Measurements from ENCODE around the gene UNKL.

UNKL gene

GRCh38 chr16:1338855-1339675, 75.4 kb downstream of the UNKL start:
- DNase-seq (no peak), ATAC-seq (ENCODE audit: insufficient read depth, low read depth) (no peak)
- no peaks in the 10 kb centered on the region for H3K9me3 ChIP-seq (ENCODE audit: insufficient read depth, low read length, severe bottlenecking)
- no peak overlapping the region for H3K4me2 ChIP-seq (ENCODE audit: insufficient read depth, low read length)
- peaks cover 22% of the 10 kb centered on the region for H3K4me1 ChIP-seq (ENCODE audit: insufficient read depth, low read length)
- peaks cover 5% of the 10 kb centered on the region for H3K27me3 ChIP-seq (ENCODE audit: insufficient read depth, low read length, poor library complexity)
- no peak overlapping the region for H3K4me3 ChIP-seq (ENCODE audit: low read depth in 1 of 2, low read length in 2 of 2)
- no peaks in the 10 kb centered on the region for H3K36me3 ChIP-seq (ENCODE audit: insufficient read depth, low read length)
- no peak overlapping the region for H3K9ac ChIP-seq (ENCODE audit: low read depth, low read length)
- H3K79me2 ChIP-seq (ENCODE audit: insufficient read depth, low read length), result no peaks in the 10 kb centered on the region
- H4K20me1 ChIP-seq (ENCODE audit: insufficient read depth, low read length), result peaks cover 38% of the 10 kb centered on the region
- H2AFZ ChIP-seq (ENCODE audit: low read depth, low read length), result no peak overlapping the region
- H3K27ac ChIP-seq (ENCODE audit: low read length), result no peak overlapping the region
- no peak for TF ChIP-seq CTCF (IDR thresholded peaks at IDR 0.05; ENCODE audit: borderline replicate concordance, extremely low read depth, low read length, poor library complexity, severe bottlenecking)
- no peak for TF ChIP-seq EZH2 (IDR thresholded peaks at IDR 0.05; ENCODE audit: borderline replicate concordance, low read depth, low read length, severe bottlenecking)

- H3K27me3 ChIP-seq (ENCODE audit: insufficient read depth, low read length, poor library complexity), result peaks cover 5% of the 10 kb centered on the region
- ATAC-seq (ENCODE audit: insufficient read depth, low read depth), result no peak
- DNase-seq, result no peak
- H3K79me2 ChIP-seq (ENCODE audit: insufficient read depth, low read length), result no peaks in the 10 kb centered on the region
- H3K9me3 ChIP-seq (ENCODE audit: insufficient read depth, low read length, severe bottlenecking), result no peaks in the 10 kb centered on the region
- H3K4me2 ChIP-seq (ENCODE audit: insufficient read depth, low read length), result no peak overlapping the region
- H3K27ac ChIP-seq (ENCODE audit: low read length), result no peak overlapping the region
- peaks cover 14% of the 10 kb centered on the region for H3K4me1 ChIP-seq (ENCODE audit: insufficient read depth, low read length)
- H3K36me3 ChIP-seq (ENCODE audit: insufficient read depth, low read length), result no peaks in the 10 kb centered on the region
- H3K9ac ChIP-seq (ENCODE audit: low read depth, low read length), result no peak overlapping the region
- no peak overlapping the region for H3K4me3 ChIP-seq (ENCODE audit: low read depth in 1 of 2, low read length in 2 of 2)
- peaks cover 33% of the 10 kb centered on the region for H4K20me1 ChIP-seq (ENCODE audit: insufficient read depth, low read length)
- H2AFZ ChIP-seq (ENCODE audit: low read depth, low read length), result no peak overlapping the region
- TF ChIP-seq EZH2 (IDR thresholded peaks at IDR 0.05; ENCODE audit: borderline replicate concordance, low read depth, low read length, severe bottlenecking), result no peak
- peak; percentile 27 for TF ChIP-seq CTCF (IDR thresholded peaks at IDR 0.05; ENCODE audit: borderline replicate concordance, extremely low read depth, low read length, poor library complexity, severe bottlenecking)
Measured at GRCh38 chr16:1338119-1338730, 76.3 kb downstream of the UNKL start.

GRCh38 chr16:1337486-1337885, 77.0 kb downstream of the UNKL start:
- no peak overlapping the region for H3K27ac ChIP-seq (ENCODE audit: low read length)
- H3K9me3 ChIP-seq (ENCODE audit: insufficient read depth, low read length, severe bottlenecking), result no peaks in the 10 kb centered on the region
- no peak overlapping the region for H3K9ac ChIP-seq (ENCODE audit: low read depth, low read length)
- peaks cover 5% of the 10 kb centered on the region for H3K27me3 ChIP-seq (ENCODE audit: insufficient read depth, low read length, poor library complexity)
- no peaks in the 10 kb centered on the region for H3K79me2 ChIP-seq (ENCODE audit: insufficient read depth, low read length)
- DNase-seq (no peak), ATAC-seq (ENCODE audit: insufficient read depth, low read depth) (no peak)
- no peaks in the 10 kb centered on the region for H3K36me3 ChIP-seq (ENCODE audit: insufficient read depth, low read length)
- H3K4me1 ChIP-seq (ENCODE audit: insufficient read depth, low read length), result peaks cover 6% of the 10 kb centered on the region
- H3K4me3 ChIP-seq (ENCODE audit: low read depth in 1 of 2, low read length in 2 of 2), result no peak overlapping the region
- no peak overlapping the region for H2AFZ ChIP-seq (ENCODE audit: low read depth, low read length)
- H3K4me2 ChIP-seq (ENCODE audit: insufficient read depth, low read length), result no peak overlapping the region
- TF ChIP-seq CTCF (IDR thresholded peaks at IDR 0.05; ENCODE audit: borderline replicate concordance, extremely low read depth, low read length, poor library complexity, severe bottlenecking) (no peak), EZH2 (IDR thresholded peaks at IDR 0.05; ENCODE audit: borderline replicate concordance, low read depth, low read length, severe bottlenecking) (no peak)
- H4K20me1 ChIP-seq (ENCODE audit: insufficient read depth, low read length), result peaks cover 31% of the 10 kb centered on the region
